Occipital lobe (tissue), 2 donors: Measurements from ENCODE around the gene ERC2. TPM values are rescaled to one million over a fixed set of nuclear protein-coding genes. Genes with fewer than 3 reads are reported as not detected.

Experiments used
- DNase-seq: peaks from one replicate; lab custom pipeline; 2025; lab: John Stamatoyannopoulos, UW
- total RNA-seq: library from RNA; depleted of rRNA; stranded (reverse); fragments of >200 nt; gene quantifications from one replicate; pipeline ENCODE4 v1.2.3, GENCODE V29; 2014

ERC2 gene
- total RNA-seq, 1 donor from 2014 or later, result 59.7 TPM

DNA sequence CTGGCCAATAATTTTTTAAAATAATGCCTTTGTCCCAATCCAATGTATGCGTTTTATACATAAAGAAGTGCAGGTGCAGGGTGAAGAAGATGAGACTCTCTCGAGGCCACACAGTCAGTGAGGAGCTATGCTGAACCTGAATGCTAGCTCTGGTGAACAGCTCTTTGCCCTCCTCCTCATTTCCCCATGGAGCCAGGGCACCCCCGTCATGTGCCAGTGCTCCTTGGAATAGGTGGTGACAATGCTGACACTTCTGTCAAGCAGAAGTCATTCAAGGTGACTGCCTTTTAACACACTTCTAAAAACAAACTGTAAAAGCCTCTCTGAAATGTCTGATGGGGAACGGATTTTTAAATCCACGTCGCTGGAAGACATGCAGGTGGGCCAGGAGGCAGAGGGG, 818.7 kb downstream of the ERC2 start:
- DNase-seq, result no peak

DNA sequence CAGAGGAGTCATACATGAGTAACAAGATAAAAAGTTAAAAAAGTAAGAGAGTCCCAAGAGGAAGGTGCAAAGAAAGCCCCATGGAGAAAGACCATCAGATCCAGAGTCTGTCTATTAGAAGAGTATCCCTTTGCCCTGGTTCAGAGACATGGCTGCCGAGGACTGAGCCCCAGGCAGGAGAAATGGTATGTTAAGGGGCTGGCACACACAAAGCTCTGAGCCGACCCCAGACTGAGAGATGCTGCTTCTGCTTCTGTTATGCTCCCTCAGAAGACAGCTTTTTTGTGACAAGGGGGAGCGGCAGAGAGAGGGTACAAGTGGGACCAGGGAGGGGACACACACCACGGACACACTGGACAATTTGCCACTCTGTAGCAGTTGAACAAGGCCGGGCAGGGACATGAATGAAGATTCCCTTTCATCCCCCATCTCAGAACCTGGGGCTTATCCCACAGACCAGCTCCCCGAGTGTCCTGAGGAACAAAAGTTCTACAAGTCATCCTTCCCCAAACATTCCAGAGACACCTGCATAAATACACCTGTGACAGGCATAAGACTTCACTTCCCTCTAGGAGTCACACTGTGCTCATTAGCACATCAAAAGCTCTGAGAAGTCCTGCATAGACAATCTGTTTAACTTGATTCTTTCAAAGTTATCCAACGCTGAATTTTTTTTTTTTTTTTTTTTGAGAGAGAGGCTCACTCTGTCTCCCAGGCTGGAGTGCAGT, 819.5 kb downstream of the ERC2 start:
- DNase-seq, result no peak

DNA sequence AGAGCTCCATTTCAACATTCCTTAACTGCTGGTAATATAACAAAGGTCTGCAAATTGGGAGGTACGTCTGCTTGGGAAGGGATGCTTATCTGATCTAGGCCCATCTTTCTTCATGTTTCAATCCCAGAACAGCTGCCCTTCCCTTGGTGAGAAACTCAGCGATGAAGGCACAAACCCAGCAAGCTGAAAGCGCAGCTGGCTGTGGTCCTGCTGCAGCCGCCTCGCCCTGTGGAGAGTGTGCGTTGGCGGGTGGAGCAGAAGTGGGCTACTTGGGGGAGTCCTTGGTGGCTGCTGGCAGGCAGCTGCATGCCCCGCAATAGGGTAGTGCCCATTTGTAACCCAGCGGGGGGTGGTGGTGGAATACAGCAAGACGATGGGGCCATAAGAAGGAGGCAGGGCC, 820.6 kb downstream of the ERC2 start:
- DNase-seq, result peak; percentile 7

DNA sequence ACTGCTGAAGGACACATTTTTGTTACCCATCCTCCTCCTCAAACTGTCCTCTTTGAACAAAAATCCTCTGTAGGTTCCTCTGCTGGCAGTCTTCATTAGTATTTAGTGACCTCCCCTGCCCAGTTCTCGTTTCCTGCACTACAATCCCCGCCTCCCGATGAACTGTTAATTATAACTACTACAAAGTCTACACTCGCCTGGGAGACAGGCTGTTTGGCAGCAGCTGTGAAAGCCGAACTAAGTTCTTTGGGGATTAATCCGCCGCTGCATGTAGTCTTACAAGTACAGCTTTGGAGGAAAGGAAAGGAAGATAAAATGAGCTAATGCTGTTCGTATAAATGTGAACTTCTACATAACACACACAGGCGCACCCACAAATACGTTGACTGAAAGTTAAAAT, 821.2 kb downstream of the ERC2 start:
- DNase-seq, result no peak

DNA sequence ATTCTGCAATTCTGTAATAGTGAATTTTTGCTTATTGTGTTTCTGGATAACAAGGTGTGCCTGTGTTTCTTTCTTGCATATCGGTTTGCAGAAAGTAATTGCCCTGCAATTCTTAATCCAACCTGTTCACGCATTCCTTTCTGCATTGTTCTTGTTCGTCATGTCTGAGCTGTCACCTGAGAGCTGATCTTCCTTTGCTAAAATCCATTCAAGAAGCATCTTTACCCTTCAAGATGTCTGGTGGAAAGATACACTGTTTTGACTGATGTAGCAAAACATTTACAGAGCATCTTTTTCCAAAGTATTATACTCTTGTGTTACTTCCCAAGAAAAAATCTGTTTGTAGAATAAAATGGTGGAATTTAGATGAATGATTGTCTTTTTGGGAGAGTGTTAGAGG, 822.1 kb downstream of the ERC2 start:
- DNase-seq, result no peak

DNA sequence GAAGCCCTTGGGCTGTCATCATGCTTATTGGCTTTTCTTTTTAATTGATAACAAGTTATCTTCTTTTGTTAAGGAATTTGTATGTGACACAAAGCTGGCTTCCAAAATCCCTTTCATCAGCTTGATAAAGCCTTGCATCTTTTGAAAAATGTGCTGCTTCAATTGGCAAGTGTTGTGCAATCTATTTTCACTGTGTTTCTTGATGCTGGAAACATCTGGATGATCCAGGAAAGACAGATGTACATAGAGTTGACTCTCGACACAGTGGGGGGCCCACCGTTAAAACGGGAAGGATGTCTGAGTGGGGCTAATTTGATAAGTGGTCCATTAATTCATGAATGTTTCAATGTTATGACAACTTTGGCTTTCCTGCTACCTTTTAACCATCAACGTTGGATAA, 822.8 kb downstream of the ERC2 start:
- no peak for DNase-seq

DNA sequence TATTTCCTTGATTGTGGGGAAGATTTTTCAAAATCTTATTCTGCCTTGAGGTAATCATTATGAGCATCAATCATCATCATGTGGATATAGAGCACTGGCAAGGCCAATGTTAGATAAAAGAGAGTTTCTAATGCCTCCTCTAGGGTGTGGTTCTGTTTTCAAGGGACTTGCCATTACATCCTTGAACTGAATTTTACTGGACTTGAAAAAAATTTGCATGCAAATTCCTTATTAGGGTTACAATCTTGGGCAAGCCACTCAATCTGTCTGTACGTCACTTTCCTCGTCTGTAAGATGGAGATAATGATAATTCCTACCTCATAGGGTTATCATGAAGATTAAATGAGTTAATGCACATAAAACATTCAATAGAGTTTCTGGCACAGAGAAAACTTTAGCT, 825.0 kb downstream of the ERC2 start:
- no peak for DNase-seq

DNA sequence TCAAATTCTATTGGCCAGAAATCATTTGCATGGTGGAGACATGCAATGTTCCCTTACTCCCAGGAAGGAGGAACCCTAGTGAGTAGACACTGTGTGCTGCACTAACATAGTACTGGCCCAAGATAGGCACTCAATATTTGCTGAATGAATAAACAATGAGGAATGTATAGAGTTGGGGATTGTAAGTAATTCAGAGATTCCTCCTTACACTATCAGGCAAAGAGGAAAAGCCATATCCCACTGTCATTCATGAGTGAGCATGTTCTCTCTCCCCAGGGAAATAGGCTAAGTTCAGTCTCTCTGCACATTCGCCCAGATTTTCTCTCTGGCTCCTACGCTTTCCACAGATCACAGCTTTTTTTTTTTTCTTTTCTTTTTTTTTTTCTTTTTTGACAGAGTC, 826.3 kb downstream of the ERC2 start:
- no peak for DNase-seq

DNA sequence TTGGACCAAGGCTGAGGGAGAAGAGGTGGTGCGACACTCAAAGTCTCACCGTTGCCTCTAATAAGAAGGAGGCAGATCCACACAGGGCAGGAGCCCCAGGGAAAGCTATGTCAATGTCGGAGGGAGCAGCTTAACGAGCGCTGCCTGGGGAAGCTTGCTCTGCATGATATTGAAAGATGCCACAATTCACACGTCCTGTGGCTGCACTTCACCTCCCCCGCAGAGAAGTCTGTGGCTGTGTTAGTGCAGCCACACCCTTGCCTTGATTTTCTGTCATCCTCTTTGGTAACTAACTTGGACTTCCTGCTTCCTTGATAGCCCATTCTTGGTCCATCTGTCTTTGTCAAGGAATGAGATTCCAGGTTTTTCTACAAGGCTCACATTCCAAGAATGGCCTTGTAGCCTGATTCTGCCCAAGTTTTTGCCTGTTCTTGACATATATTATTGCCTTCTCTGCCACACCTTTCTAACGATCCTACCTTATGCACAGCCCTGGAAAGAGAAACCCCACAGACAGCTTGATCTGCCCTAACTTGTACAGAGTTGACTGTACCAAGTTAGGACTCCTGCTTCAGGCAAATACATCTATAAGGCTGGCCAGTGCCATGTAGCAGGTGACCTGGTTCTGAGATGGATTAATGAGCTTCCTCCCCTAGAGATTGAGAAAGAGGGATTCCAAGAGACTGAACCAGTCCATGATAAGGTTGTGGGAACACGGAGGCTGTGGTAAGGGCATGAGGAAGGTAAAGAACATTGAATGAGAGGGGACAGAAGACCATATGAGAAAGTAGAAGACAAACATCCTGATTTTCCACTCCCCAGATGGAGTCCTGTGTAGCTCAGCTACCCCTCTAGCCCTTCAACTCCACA, 828.1 kb downstream of the ERC2 start:
- DNase-seq, result no peak

DNA sequence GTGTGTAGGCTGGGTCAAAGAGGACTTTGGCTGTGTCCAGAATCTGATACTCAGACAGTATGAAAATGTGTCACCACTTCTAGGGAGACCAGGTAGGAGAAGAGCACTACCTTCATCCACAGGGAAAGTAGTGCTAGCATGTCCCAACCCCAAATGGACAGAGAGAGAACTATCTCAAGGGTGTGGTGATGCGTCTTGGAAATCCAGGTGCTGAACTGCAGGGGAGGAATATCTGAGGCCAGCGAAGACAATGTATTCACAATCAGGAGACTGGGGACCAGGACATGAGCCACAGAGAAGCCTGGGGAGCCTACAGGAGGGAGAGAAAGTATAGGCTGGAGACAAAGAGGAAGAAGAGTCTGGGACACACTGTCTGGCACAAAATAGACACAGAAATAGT, 829.1 kb downstream of the ERC2 start:
- DNase-seq, result no peak

DNA sequence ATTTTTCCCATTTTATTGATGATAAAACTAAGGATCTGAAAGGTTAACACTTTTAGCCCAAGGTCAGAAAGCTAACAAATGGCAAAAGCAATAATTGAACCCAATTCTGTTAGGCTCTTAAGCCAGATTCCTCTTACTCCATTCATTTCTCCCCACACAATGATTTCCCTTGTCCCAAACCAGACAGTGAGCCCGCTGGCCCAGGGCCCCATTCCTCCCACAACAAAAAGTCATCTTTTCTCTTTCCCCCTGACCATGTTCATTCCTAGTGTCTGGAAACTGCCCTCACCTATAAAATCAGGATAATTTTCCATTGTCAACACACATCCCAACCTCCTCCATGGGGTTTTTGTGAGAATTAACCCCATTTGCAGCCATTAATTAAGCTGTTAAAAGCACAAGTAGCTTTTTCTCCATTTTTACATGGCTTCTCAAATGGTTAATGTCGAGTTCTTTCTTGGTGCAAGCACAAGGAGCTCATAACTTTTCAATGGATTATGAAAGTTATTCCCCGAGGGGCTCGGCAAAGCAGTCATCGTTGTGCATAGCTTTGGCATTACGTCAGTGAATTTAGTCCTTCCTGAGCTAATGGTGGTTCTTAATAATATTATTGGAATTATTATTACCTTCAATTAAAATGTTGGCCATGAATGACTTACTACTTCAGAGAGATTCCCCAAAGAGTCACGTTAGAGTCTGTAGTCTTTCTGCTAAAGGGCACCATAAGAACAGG, 830.2 kb downstream of the ERC2 start:
- DNase-seq, result no peak

DNA sequence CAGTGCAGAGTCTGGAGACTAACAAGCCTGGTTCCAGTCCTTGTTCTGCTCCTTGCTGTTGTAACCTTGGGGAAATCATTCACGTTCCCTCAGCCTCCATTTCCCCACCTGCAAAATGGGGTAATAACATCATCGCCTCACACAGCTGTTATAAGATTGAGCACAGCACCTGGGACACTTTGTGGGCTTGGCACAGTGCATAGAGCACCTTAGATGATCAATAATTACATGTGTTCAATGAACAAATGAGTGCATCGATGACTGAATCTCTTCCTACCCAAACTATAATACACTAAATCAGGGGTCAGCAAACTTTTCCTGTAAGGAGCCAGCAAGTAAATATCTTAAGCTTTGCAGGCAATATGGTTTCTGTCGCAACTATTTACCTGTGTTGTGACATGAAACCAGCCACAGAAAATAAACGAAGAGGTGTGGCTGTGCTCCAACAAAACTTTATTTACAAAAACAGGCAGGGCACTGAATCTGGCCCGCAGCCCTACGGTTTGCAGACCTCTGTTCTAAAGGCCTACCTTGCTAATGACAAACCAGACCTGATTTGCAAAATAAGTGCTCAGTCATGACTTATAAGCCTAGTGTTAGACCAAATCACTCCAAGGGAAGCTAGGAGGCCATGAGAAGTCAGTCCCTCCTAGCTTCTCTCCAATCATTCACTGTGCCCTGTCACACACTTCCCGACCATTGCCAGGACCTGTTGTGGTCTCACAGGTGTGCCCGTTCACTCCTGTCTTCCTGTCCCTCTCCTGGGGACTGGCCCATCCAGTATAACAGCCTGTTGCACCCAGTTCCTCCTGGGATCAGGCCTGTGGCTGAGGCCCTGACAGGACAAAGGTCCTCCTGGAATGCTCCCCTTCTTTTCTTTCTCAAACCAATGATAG, 831.7 kb downstream of the ERC2 start:
- no peak for DNase-seq

DNA sequence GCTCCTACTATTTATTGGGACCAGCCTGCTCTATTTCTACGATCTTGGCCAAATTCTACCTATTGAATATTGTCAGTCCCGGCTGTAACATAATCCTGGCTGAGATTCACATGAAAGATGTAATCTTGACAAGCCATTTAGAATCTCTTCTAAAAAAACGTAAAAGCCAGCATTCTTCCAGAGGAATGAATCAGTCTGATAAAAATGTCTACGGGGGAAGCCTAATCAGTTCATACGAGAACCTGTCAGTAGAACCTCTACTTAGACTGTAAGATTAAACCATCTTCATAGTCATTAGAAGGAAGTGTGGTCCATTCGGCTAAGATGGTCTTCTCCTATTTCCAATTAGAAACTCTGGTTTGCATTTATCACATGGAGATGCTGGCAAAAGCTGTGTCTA, 833.9 kb downstream of the ERC2 start:
- no peak for DNase-seq

DNA sequence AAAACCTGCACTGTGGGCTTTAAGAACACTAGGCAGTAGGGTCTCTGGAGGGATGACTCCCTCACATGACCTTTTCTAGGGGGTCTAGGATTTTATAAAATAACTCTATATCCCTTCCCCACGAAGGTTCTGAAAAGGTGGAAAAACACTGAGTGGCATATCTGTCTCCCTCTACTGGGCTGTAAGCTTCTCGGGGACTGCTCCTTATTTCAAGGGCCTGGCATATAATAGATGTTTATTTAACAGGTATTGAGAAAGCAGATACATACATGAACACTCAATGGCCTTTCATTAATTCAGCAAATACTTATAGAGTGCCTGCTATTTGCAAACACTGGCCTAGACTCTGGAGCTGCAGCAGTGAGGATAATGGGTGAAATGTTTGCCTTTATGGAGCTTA, 834.9 kb downstream of the ERC2 start:
- DNase-seq, result no peak

DNA sequence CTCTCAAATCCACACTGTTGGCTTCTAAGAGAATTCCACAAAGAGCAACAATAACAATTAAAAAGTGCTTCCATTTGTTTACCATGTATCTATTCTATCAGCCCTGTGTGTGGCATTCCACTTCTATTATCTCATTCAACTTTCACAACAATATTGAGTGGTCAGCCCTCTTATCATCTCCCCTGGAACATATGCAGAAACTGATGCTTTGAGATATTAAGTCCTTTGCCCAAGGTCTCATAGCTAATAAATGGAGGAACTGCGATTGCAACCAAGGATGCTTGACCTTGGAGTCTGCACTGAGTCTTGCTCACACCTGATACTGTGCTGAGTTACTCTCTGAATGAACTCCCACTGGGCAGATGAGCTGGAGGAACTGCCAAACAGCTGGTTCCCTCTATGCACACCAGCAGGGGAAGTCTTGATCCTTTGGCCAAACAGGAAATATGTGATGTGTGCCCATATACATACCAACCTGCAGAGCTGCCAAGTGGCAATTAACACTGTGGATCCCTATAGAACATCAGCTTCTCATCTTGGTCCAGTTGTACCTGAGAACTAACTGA, 836.4 kb downstream of the ERC2 start:
- no peak for DNase-seq

DNA sequence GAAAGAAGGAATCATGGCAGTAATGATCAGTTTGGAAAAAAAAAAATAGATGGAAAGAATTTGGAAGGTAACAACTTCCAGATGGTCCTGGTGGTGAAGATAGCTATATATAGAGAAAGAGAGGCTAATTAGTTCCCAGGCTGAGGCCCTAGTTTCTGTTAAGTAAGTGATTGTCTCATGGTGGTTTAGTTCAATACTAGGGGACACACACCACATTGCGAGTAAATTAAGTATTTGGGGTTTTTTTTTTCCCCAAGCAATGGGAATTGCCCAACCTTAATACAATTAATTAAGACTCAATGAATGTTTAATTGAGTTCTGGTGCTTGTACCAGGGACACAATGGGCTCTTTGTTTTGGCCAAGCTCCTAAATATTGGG, 837.4 kb downstream of the ERC2 start:
- no peak for DNase-seq

DNA sequence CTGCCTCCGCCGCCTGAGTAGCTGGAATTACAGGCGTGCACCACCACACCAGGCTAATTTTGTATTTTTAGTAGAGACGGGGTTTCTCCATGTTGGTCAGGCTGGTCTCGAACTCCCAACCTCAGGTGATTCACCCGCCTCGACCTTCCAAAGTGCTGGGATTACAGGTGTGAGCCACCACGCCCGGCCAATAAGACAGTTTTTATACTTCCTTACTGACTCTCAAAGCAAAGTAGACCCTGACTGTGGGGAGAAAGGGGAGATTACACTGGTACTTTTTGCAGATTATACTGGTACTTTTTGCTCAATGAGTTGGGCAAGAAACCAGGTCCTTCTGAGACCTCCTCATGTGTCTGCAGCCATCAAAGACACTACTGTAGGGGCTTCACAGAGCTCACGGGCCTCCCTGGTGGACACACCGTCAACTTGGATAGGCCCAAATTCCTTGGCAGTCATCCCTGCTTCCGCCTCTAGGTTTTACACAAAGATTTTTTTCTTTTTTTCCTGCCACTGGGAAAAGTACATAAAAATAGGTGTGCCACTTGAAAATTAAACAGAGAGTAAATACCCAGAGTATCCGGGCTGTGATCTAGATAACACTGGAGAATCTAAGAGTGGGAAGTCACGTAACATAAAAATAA, 837.9 kb downstream of the ERC2 start:
- DNase-seq, result no peak

DNA sequence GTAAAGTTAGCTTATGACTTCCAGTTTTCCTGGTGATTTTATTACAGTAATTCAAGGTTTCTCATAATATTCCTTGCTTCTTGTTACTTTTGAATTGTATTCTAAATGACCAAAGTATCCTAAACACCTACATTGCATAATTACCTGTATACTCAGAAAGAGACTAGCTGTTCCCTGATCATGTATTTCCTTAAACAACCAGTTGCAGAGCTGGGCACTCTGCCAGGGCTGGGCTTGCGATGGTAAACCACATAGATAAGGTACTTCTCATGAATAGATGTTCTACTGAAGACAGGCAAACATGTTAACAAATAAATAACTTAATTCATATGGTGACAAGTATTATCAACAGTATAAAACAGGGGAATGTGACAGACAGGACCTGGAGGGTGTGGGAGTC, 838.8 kb downstream of the ERC2 start:
- no peak for DNase-seq

DNA sequence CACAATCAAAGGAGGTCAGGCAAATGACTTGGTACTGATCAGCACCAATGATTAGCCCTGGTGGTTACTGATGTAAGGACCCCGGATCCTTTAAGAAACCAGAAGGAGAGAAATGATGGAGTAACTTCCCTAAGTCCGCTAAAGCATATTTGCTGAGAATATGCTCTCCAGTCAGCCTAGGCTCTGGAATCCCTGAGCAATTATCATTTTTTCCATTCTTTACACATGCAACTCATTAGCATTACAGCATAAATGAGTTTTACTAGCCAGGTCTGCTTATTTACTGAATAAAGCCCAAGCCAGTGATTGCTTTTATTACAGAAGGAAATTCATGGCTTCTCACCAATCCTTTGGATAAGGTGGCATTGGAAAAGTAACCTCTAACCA, 842.0 kb downstream of the ERC2 start:
- no peak for DNase-seq

DNA sequence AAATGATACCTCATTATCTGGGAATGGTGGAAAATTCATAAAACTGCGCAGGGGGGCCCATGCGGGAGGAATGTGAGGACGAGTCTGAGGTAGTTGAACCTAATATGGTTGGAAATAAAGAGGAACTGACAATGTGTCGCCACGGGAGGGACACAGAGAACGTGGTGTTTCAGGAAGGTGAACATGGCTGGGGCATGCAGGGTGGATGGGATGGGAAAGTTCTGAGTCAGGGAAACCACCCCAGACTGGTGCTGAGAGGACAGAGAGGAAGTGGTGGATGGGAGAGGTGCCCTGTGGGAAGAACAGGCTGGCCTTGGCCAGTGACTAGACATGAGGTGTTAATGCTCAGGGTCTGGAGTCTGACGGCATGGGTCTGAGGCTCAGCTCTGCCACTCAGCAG, 844.0 kb downstream of the ERC2 start:
- no peak for DNase-seq

DNA sequence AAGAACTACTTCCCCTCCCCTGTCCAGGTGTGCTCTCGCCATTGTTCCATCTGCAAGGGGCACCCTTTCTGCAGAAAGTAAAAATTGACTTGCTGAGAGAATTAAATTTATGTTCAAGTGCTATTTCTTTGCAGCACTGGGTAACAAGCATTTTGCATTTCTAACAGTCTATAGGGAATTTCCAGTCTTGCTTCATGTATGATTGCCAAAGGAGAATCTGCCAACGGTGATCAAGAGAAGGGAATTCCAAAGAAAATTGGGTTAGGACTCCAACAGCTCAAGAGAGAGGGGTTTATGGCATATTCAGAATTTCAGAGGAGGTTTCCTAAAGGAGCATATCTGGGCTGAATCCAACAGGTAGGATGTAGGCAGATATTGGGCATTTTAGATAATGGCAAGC, 844.5 kb downstream of the ERC2 start:
- no peak for DNase-seq
